H1 (cell line): ENCODE data around the gene ASIC1. TPM values are rescaled to one million over a fixed set of nuclear protein-coding genes. Genes with fewer than 3 reads are reported as not detected.

ENCODE experiments used
- CTCF ChIA-PET: fragments of 300-600 bp; sonication (Branson Sonifier 250); formaldehyde crosslinking; loops from one replicate; lab custom pipeline; 2021; ENCODE audit not compliant: partially characterized antibody; lab: Charles Lee
- POLR2A ChIA-PET: fragments of 300-600 bp; sonication (Branson Sonifier 250); formaldehyde crosslinking; loops from one replicate; lab custom pipeline; 2021; ENCODE audit warnings: inconsistent platforms; ENCODE audit not compliant: partially characterized antibody; lab: Charles Lee
- DNase-seq, 2 experiments: peaks; one replicate each; pipeline versions ENCODE4 v3.0.0 to v3.0.0-alpha.2; 2010 to 2022; ENCODE audit warnings: low spot score in 2 of 2, low read depth in 1 of 2, mixed read lengths in 1 of 2
- FAIRE-seq: peaks from 2 replicates; lab custom pipeline; 2011; peaks lifted over from hg19 to GRCh38; lab: Jason Lieb, UNC
- H2AFZ ChIP-seq: 2 replicates; pipeline ENCODE4 v1.8.1; 2012; ENCODE audit warnings: low read length, inconsistent platforms
- H2AK5ac ChIP-seq: 2 replicates; pipeline ENCODE4 v1.6.1; 2013; ENCODE audit warnings: low read depth, low read length
- H2BK120ac ChIP-seq: replicated peaks from 2 replicates; pipeline ENCODE3; 2013; ENCODE audit warnings: low read depth, low read length, inconsistent platforms
- H2BK12ac ChIP-seq: 2 replicates; pipeline ENCODE4 v1.6.1; 2013; ENCODE audit warnings: low read depth, low read length
- H2BK15ac ChIP-seq: 2 replicates; pipeline ENCODE4 v1.6.1; 2013; ENCODE audit warnings: low read length
- H2BK20ac ChIP-seq: 2 replicates; pipeline ENCODE4 v1.6.1; 2013; ENCODE audit warnings: low read length
- H2BK5ac ChIP-seq: 2 replicates; pipeline ENCODE4 v1.6.1; 2013; ENCODE audit warnings: low read depth, low read length
- H3K14ac ChIP-seq: 2 replicates; pipeline ENCODE4 v1.6.1; 2013; ENCODE audit warnings: inconsistent platforms; ENCODE audit not compliant: insufficient read length
- H3K18ac ChIP-seq: 2 replicates; pipeline ENCODE4 v1.6.1; 2013; ENCODE audit warnings: low read length; ENCODE audit errors: extremely low read depth
- H3K23ac ChIP-seq: 2 replicates; pipeline ENCODE4 v1.6.1; 2013; ENCODE audit warnings: inconsistent platforms; ENCODE audit not compliant: insufficient read length
- H3K23me2 ChIP-seq: 2 replicates; pipeline ENCODE4 v1.6.1; 2013; ENCODE audit warnings: low read depth, low read length
- H3K27ac ChIP-seq: 2 replicates; pipeline ENCODE4 v1.6.1; 2011; ENCODE audit warnings: low read depth, low read length, inconsistent platforms
- H3K27me3 ChIP-seq, 4 experiments: replicated peaks in 1 of 4; 1 replicate in 1 of 4; 2 replicates in 3 of 4; pipeline versions ENCODE4 v1.6.1 to v1.8.1; 2011 to 2013; ENCODE audit warnings: low read length in 3 of 4, mild to moderate bottlenecking in 3 of 4, inconsistent platforms in 2 of 4, mixed read lengths in 2 of 4, moderate library complexity in 1 of 4; ENCODE audit not compliant: control insufficient read depth in 3 of 4, insufficient read depth in 3 of 4; ENCODE audit errors: extremely low read depth in 1 of 4
- H3K36me3 ChIP-seq, 4 experiments: 2 replicates each; pipeline versions ENCODE4 v1.6.1 to v1.8.1; 2011 to 2013; ENCODE audit warnings: mild to moderate bottlenecking in 4 of 4, low read length in 3 of 4, moderate library complexity in 2 of 4, control low read depth in 1 of 4, inconsistent platforms in 1 of 4; ENCODE audit not compliant: insufficient read depth in 4 of 4, control insufficient read depth in 2 of 4
- H3K4ac ChIP-seq: replicated peaks from 2 replicates; pipeline ENCODE3; 2013; ENCODE audit warnings: low read length, low read depth, mixed read lengths, inconsistent platforms; ENCODE audit not compliant: insufficient read length
- H3K4me1 ChIP-seq, 4 experiments: replicated peaks in 1 of 4; 1 replicate in 1 of 4; 2 replicates in 3 of 4; pipeline versions ENCODE4 v1.6.1 to v1.8.1; 2011 to 2013; ENCODE audit warnings: low read length in 3 of 4, inconsistent platforms in 2 of 4, mixed read lengths in 1 of 4; ENCODE audit not compliant: insufficient read depth in 4 of 4, control insufficient read depth in 3 of 4
- H3K4me2 ChIP-seq, 2 experiments: 2 replicates each; pipeline versions ENCODE4 v1.6.1 to v1.8.1; 2011 to 2013; ENCODE audit warnings: low read depth in 2 of 2, low read length in 2 of 2, control low read depth in 1 of 2, inconsistent platforms in 1 of 2, mild to moderate bottlenecking in 1 of 2; ENCODE audit not compliant: insufficient read depth in 1 of 2
- H3K4me3 ChIP-seq, 4 experiments: fragments of 200-600, 300-600 bp in 1 of 4; sonication (generic), shearing (Covaris generic), sonication (Bioruptor Twin) in 1 of 4; 2 replicates each; pipeline versions ENCODE4 v1.5.1 to v1.8.1; 2011 to 2016; ENCODE audit warnings: low read length in 4 of 4, low read depth in 3 of 4, control low read depth in 2 of 4, inconsistent platforms in 2 of 4, mild to moderate bottlenecking in 2 of 4, mixed read lengths in 1 of 4, moderate library complexity in 1 of 4; ENCODE audit not compliant: insufficient read depth in 2 of 4; ENCODE audit errors: extremely low read depth in 1 of 4
- H3K56ac ChIP-seq: replicated peaks from 2 replicates; pipeline ENCODE3; 2013; ENCODE audit warnings: low read depth, mild to moderate bottlenecking, mixed read lengths, low read length, inconsistent platforms; ENCODE audit not compliant: insufficient read length
- H3K79me1 ChIP-seq: 2 replicates; pipeline ENCODE4 v1.6.1; 2013; ENCODE audit warnings: low read depth, low read length, control low read depth
- H3K79me2 ChIP-seq, 2 experiments: 2 replicates each; pipeline versions ENCODE4 v1.6.1 to v1.8.1; 2012 to 2013; ENCODE audit warnings: low read length in 2 of 2, mild to moderate bottlenecking in 2 of 2, inconsistent platforms in 1 of 2; ENCODE audit not compliant: insufficient read depth in 2 of 2, control insufficient read depth in 1 of 2
- H3K9ac ChIP-seq, 4 experiments: replicated peaks in 1 of 4; 1 replicate in 1 of 4; 2 replicates in 3 of 4; pipeline versions ENCODE4 v1.6.1 to v1.8.1; 2011 to 2013; ENCODE audit warnings: low read depth in 3 of 4, low read length in 3 of 4, control low read depth in 2 of 4, mild to moderate bottlenecking in 2 of 4, moderate library complexity in 2 of 4, inconsistent platforms in 1 of 4; ENCODE audit errors: extremely low read depth in 1 of 4
- H3K9me3 ChIP-seq, 2 experiments: 2 replicates each; pipeline versions ENCODE4 v1.6.1 to v1.8.1; 2012 to 2013; ENCODE audit warnings: mild to moderate bottlenecking in 2 of 2, moderate library complexity in 2 of 2, control low read depth in 1 of 2, inconsistent platforms in 1 of 2, low read depth in 1 of 2, low read length in 1 of 2, mixed read lengths in 1 of 2; ENCODE audit not compliant: insufficient read depth in 2 of 2
- H4K20me1 ChIP-seq, 2 experiments: replicated peaks in 1 of 2; 2 replicates each; pipeline versions ENCODE3 to v1.8.1; 2011 to 2013; ENCODE audit warnings: inconsistent platforms in 2 of 2, low read length in 2 of 2, mild to moderate bottlenecking in 1 of 2; ENCODE audit not compliant: insufficient read depth in 2 of 2, control insufficient read depth in 1 of 2
- H4K5ac ChIP-seq: 2 replicates; pipeline ENCODE4 v1.6.1; 2013; ENCODE audit warnings: low read length, low read depth, mixed read lengths, inconsistent platforms; ENCODE audit not compliant: insufficient read length
- H4K8ac ChIP-seq: 2 replicates; pipeline ENCODE4 v1.8.0; 2013; ENCODE audit warnings: mild to moderate bottlenecking, moderate library complexity, low read length, inconsistent platforms; ENCODE audit not compliant: insufficient read depth; ENCODE audit errors: extremely low read depth
- H4K91ac ChIP-seq: replicated peaks from 2 replicates; pipeline ENCODE3; 2013; ENCODE audit warnings: low read length, mixed read lengths, inconsistent platforms; ENCODE audit not compliant: insufficient read length
- ASH2L ChIP-seq: fragments of 200-600, 300-600 bp; sonication (generic); IDR thresholded peaks from one replicate; pipeline ENCODE4 v1.7.1; 2017; ENCODE audit warnings: low read length
- BRCA1 ChIP-seq: IDR thresholded peaks from 2 replicates; pipeline ENCODE4 v1.6.1; 2012; ENCODE audit warnings: low read depth, low read length, improper control_type of control experiment
- CEBPB ChIP-seq: IDR thresholded peaks from 2 replicates; pipeline ENCODE4 v1.6.1; 2012; ENCODE audit warnings: low read depth, low read length
- EP300 ChIP-seq, 2 experiments: IDR thresholded peaks; 1 replicate in 1 of 2; 2 replicates in 1 of 2; pipeline ENCODE4 v1.6.1; 2011 to 2012; ENCODE audit warnings: low read depth in 2 of 2, low read length in 2 of 2, mild to moderate bottlenecking in 2 of 2, borderline replicate concordance in 1 of 2, inconsistent platforms in 1 of 2, moderate library complexity in 1 of 2
- WGBS, 2 experiments: shearing (Covaris generic) in 1 of 2; methylation state at CpG; one replicate each; pipeline versions ENCODE4 v1.1.6 to v1.1.7; 2013 to 2015; ENCODE audit warnings: low lambda C conversion rate in 2 of 2, mixed read lengths in 2 of 2, inconsistent platforms in 1 of 2, low coverage in 1 of 2, missing lambda C conversion rate in 1 of 2; ENCODE audit not compliant: insufficient replicate concordance in 2 of 2, insufficient coverage in 1 of 2, insufficient read length in 1 of 2; ENCODE audit errors: extremely low coverage in 1 of 2, missing lambda C conversion rate in 1 of 2; 5-methylcytosine and 5-hydroxymethylcytosine counted together
- polyA plus RNA-seq, 7 experiments: library from polyadenylated mRNA; depleted of rRNA in 3 of 7; stranded (reverse) in 5 of 7; unstranded in 2 of 7; fragments of >200 nt in 5 of 7; fragments of 200-250 nt in 2 of 7; gene quantifications; 1 replicate in 5 of 7; 2 replicates in 1 of 7; 4 replicates in 1 of 7; pipeline versions ENCODE4 v1.2.1 to v1.2.3, GENCODE V29; 2011 to 2013; ENCODE audit warnings: missing spikeins in 2 of 7, mixed read lengths in 2 of 7
- total RNA-seq: library from RNA; stranded (reverse); fragmentation: NEBNext Ultra II Directional; extraction: Animal tissue kit (Norgen Biotek cat#: 25700); gene quantifications from 2 replicates; pipeline ENCODE4 v1.2.1, GENCODE V29; 2021

Gene ASIC1
- total and polyA plus RNA-seq, 2 of the 8 experiments (the other 6 are each of a cell fraction or from before 2014, with no cell fraction given): 2.4 to 4.4 TPM

DNA sequence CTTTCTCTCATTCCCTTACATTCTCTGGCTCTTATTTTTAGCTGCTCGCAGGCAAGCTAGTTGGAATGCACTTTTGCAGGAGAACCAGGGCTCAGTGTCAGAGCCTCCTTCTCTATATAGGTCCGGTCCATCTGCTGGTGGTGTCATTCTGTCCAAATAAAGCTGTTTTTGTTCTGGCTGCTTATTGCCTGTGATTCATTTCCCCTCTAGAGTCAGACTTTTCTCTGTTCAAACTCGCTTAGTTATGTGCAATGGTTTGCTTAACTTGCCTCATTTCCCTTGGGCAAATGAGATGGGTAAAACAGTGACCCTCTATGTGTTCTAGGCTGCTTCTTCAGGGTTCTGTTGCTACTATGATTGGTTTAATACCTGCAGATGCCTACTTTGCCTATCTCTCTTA, 30.6 kb downstream of the ASIC1 start:
- Histone ChIP-seq H4K20me1 (peaks cover 7 to 16% of the 10 kb centered on the region in 2 experiments), H3K4ac (no peak overlapping the region), H2BK5ac (no peak overlapping the region), H3K56ac (no peak overlapping the region), H2BK15ac (no peak overlapping the region), H3K23ac (no peak overlapping the region), H3K27me3 (no peaks in the 10 kb centered on the region)
- no peak for TF ChIP-seq CEBPB
- TF ChIP-seq ASH2L: no peak
- TF ChIP-seq BRCA1: no peak
- no peak for TF ChIP-seq EP300 (IDR thresholded peaks at IDR 0.05; ENCODE audit: borderline replicate concordance in 1 of 2, low read depth in 2 of 2, low read length in 2 of 2)
- TF ChIP-seq, all 59 proteins: peak for 0
- Histone ChIP-seq H3K4me3 (no peak overlapping the region), H4K91ac (no peak overlapping the region), H3K4me2 (no peak overlapping the region), H4K5ac (no peak overlapping the region), H3K79me2 (peaks cover 0 to 22% of the 10 kb centered on the region in 2 experiments; a peak in 3 of 4 replicates), H2BK12ac (no peak overlapping the region), H2AFZ (no peak overlapping the region), H2BK120ac (no peak overlapping the region), H3K4me1 (peaks cover 0 to 5% (median 1%) of the 10 kb centered on the region in 4 experiments; a peak in 2 of 7 replicates), H3K18ac (no peak overlapping the region), H3K79me1 (no peaks in the 10 kb centered on the region; the same call in 1 of the 2 replicates), H3K27ac (0 out of 2 replicates have a peak overlapping the region, but pooled peaks have one; percentile 17), H3K23me2 (peaks cover 9% of the 10 kb centered on the region), H4K8ac (no peak overlapping the region), H3K9ac (no peak overlapping the region), H3K9me3 (no peaks in the 10 kb centered on the region), H2AK5ac (no peak overlapping the region), H3K36me3 (peaks cover 39 to 62% (median 57%) of the 10 kb centered on the region in 4 experiments), H3K14ac (no peak overlapping the region), H2BK20ac (no peak overlapping the region)
- FAIRE-seq: no peak
- WGBS, 2 experiments: 91% methylated on average over 3 of the region's 3 CpGs; no CpG with 5 or more reads in 1 of the 2 experiments
- POLR2A ChIA-PET: interaction anchor here (0.6 to 25.0 kb wide), 4 partner anchors 9 to 91 kb away, joined by 3 to 457 read pairs (median 6); partner anchors contain the start of genes COX14 and GPD1
- no peak for DNase-seq
- CTCF ChIA-PET: interaction anchor here (0.6 to 27.3 kb wide), 19 partner anchors 10 to 466 kb away, joined by 3 to 625 read pairs (median 4); partner anchors contain the start of genes COX14 and GPD1
